ENCODE results near the gene LMF2.

GRCh38 chr22:50527921-50528681 is 20.6 kb upstream of the LMF2 start:
- TF ChIP-seq CTCF (IDR thresholded peaks at IDR 0.05; ENCODE audit: low read depth, low read length) (no peak), POLR2A (IDR thresholded peaks at IDR 0.05; ENCODE audit: extremely low read depth, insufficient read length) (no peak), MAX (IDR thresholded peaks at IDR 0.05; ENCODE audit: low read depth, low read length) (no peak)

All from NB4 (cell line).